AG09309 (cell line): Measurements from ENCODE around the gene CLDN18.
A peak's percentile ranks its signal among the peaks of the same experiment; 100 is the strongest.

ENCODE experiments used
- DNase-seq: peaks from one replicate; pipeline ENCODE4 v3.0.0-alpha.2; 2010; ENCODE audit warnings: low read depth
- H3K4me3 ChIP-seq: 2 replicates; pipeline ENCODE4 v1.5.1; 2011; ENCODE audit warnings: mild to moderate bottlenecking, low read depth, low read length, moderate library complexity; ENCODE audit not compliant: control insufficient read depth
- CTCF ChIP-seq: IDR thresholded peaks from 2 replicates; pipeline ENCODE4 v1.5.1; 2011; ENCODE audit warnings: mild to moderate bottlenecking, low read depth, low read length, inconsistent platforms; ENCODE audit not compliant: insufficient read depth, control insufficient read depth; ENCODE audit errors: missing control alignments

CLDN18 gene

DNA sequence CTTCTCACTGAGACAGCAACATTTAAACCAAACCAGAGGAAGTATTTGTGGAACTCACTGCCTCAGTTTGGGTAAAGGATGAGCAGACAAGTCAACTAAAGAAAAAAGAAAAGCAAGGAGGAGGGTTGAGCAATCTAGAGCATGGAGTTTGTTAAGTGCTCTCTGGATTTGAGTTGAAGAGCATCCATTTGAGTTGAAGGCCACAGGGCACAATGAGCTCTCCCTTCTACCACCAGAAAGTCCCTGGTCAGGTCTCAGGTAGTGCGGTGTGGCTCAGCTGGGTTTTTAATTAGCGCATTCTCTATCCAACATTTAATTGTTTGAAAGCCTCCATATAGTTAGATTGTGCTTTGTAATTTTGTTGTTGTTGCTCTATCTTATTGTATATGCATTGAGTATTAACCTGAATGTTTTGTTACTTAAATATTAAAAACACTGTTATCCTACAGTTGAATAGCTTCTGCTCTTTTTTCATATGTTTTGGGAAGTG, 23.3 kb downstream of the CLDN18 start:
- TF ChIP-seq CTCF = no peak
- DNase-seq = no peak
- H3K4me3 ChIP-seq = no peak overlapping the region

DNA sequence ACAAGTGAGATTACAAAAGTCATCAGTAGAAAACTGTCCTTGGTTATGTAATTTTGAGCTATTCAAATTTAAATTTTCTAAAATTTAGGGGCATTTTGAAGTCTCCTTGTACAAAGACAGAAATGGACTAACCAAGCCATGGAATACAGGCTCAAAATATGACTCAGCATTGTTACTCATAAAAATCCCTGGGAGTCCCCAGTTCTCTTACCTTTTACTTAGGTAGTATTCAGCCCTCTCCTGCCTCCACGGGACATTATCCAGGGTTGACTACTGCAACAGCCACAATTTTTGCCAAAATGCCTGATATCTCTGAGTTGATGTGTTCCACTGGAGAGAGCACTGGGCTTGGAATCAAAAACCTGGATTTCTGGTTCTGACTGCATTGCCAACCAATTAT, 25.0 kb downstream of the CLDN18 start:
- H3K4me3 ChIP-seq = no peak overlapping the region
- DNase-seq = no peak
- TF ChIP-seq CTCF = no peak

GRCh38 chr3:138036572-138036971, 26.6 kb downstream of the CLDN18 start:
- DNase-seq = no peak
- no peak overlapping the region for H3K4me3 ChIP-seq
- no peak for TF ChIP-seq CTCF

DNA sequence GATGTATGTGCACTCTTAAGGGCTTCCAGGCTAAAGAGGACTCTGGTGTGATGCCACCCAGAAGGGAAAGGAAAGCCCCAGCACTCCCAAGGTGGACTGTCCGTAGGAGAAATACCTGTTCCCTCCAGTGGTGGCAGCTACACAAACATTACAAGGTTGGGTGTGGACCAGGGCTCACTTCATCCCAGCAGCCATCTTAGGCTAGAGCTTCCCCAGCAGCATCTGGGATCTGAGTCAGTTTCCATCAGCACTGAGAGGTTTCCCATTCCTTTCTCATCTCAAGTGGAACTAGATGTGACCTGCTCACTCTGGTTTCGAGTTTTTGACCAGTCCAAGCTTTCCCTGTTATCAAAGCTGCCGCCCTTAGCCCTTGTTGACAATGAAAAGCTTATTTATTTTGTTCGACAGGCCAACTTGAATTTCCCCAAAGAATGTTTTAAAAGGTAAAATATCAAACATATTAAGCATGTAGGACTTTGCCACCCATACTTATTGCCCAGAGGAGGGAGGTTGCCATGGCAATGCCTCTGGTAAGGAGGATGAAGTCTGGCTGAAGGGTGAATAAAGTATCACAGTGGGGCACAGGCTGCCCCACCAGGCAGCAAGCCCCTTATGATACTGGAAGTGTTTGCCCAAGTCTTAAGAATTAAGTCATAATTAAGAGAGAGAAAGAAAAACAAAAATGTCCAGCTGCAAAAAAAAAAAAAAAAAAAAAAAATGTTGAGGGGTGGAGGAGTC, 28.9 kb downstream of the CLDN18 start:
- H3K4me3 ChIP-seq = no peak overlapping the region
- TF ChIP-seq CTCF = no peak
- no peak for DNase-seq

GRCh38 chr3:138042043-138042442, 32.1 kb downstream of the CLDN18 start:
- no peak for TF ChIP-seq CTCF
- peak; percentile 46 for DNase-seq
- H3K4me3 ChIP-seq = no peak overlapping the region

DNA sequence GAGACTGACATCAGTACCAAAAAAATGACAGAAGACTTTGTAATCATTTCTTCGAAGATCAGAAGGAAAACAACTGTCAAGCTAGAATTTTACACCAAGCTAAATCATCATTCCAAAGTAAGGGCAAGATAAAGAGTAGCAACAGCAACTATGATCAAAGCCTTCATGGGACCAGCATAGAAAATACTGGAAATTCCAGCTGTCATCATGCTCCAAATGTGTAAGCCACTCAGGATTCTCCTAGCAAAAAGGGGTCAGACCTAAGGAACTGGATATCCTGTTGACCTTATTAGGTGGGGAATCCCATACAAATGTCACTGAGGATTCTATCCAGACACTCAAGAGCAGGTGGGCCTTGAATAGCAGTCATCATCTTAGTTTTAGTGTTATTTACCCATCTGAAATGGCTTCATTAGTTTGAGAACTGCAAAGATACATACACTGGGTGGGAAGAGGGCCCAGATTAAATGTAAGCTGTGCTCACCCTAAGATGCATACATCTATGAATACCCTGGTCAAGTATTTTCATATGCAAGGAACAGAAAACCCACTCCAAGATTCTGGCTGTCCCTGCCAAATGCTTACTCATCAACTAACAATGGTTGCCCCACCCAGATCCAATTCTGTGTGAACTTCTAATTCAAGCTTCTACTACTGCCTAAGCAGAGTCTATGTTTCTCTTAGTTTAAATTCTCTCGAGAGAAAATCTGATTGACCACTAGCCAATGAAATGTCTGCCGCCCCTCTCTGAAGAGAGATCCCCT, 33.5 kb downstream of the CLDN18 start:
- TF ChIP-seq CTCF = no peak
- H3K4me3 ChIP-seq = no peak overlapping the region
- peak; percentile 31 for DNase-seq
